ENCODE data around the gene MECR.
A peak's percentile ranks its signal among the peaks of the same experiment; 100 is the strongest.

Gene MECR

GRCh38 chr1:29201595-29202051 lies 29.1 kb downstream of the MECR start:
- no peak for DNase-seq

DNA sequence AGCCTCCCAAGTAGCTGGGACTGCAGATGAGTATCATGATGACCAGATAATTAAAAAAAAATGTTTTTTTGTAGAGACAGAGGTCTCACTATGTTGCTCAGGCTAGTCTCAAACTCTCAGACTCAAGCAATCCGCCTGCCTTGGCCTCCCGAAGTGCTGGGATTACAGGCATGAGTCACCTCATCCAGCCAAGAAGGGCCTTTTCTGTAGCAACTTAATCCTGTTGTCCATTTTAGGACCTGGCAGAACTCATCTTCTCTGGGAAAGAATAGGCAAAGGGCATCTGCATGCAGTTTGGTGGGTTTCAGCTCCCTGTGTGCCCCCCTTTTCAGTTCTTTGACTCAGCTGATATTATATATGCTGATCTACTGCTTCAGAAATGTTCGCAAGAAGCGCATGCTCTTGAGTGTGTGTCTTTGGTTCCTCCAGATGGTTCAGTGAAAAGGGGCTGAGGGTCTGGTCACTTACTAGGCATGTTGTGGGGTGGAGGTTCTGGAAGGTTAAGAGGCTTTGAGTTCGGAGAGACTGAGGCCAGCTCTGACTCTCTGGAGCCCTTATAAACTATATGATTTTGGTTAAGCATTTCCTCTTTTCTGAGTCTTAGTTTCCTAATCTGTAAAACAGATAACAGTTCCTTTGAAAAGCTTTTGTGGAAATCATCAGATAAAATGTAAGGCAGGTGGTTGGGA lies 29.7 kb downstream of the MECR start:
- DNase-seq: no peak

DNA sequence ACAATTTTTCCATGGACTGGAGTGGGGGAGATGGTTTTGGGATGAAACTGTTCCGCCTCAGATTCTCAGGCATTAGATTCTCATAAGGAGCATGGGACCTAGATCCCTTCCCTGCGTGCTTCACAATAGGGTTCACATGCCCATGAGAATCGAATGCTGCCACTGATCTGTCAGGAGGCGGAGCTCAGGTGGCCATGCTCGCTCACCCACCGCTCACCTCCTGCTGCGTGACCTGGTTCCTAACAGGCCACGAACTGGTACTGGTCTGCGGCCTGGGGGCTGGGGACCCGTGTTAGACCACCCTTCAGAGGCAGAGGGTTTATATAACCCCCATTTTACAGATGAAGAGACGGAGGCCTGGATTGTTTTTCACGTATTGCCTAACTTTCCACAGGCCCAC lies 32.7 kb downstream of the MECR start:
- no peak for DNase-seq

DNA sequence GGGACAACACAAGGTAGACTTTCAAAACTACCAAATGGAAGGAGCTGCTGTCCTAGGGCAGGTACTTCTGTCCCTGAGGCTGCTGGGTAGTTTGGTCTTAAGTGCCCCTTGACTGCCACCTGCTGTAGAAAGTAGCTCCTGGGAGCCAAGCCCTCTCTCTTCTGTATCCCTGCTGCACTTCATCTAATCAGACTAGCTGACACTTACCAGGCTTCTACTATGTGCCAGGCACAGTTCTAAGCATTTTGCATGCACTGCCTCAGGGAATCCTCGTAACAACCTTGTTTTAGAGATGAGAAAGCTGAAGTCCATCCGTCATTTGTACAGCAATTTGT lies 33.2 kb downstream of the MECR start:
- no peak for DNase-seq

DNA sequence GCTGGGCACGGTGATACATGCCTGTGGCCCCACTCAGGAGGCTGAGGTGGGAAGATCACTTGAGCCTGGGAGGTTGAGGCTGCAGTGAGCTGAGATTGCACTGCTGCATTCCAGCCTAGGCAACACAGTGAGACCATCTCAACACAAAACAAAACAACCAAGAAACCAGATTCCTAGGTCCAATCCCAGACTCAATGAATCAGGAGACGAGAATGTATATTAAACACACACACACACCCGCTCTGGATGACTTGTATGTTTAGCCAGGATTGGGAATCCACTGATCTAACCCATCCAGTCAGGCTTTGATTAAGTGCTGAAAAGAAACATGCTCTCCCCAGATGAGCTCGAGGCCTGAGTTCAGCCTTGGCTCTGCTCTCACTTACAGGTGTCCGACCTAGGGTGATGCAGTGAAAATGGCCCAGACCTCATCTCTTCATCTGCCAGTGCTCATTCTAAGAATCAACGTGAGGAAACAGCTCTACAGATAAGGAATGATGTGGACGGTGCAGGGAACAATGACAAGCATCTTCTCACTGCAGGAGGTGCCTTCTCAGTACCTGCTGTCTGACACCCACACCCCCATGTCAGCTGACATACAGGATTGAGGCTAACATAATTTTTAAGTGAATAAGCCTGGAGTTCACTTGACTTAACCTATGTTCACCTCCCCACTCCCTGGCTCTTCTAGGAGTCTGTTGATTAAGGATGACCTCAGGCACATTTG lies 33.7 kb downstream of the MECR start:
- DNase-seq: no peak

GRCh38 chr1:29195881-29196291 lies 34.8 kb downstream of the MECR start:
- DNase-seq: no peak

DNA sequence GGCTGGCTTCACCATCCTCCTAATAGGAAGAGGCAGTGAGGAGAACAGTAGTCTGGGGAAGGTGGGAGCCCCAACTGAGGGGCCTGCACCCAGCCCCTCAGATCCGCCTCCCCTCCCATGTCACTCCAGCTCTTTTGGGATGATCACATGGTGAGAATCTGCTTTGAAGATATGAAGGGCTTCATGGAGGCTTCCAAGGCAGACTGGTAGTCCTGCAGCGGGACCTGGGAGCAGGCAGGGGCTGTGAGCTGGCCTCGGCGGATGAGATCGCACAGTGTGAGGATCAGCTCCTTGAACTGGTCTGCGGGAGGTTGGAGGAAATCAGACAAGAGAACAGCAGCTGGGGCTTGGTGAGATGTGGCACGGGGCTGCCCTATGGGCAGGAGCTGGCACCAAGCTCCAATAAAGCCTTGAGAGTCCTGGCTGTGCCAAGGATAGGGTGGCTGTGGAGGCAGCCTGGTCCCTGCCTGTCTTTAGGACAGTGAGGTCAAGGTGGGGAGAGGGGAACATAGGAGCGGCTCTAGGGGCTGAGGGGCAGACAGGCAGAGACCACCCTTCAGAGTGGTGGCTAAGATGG lies 36.8 kb downstream of the MECR start:
- DNase-seq: no peak

DNA sequence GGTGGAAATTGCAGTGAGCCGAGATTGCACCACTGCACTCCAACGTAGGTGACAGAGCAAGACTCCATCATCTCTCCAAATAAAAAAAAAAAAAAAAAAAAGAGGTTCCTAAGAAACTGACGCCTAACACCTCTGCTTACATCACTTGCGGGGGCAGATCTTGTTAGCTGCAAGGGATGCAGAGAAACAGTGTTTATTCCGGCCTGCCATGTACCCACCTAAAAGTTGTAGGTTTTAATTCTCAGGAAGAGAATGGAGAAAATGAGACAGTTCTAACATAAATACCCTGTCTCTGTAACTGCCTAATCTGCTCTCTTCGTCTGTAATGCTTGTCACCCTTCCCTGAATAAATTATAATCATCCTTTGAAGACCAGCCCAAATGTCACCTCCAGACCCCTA lies 40.0 kb downstream of the MECR start:
- no peak for DNase-seq

- no peak for DNase-seq
Observed at GRCh38 chr1:29186707-29187106, 44.0 kb downstream of the MECR start.

DNA sequence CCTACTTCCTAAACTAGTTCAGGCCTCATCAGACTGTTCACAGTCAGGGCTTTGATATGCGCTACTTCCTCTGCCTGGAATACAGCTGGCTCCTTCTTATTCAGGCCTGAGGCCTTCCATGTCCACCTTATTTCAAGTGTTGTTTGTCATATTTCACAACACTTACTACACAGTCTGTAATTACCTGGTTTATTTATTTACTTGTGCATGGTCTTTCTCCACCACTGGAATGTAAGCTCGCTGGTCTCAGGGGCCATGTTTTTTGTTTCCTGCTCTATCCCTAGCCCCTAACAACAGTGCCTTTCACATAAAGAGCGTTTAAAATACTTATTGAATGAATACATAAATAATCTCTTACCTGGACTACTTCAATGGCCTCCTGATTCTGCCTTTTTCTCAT lies 44.5 kb downstream of the MECR start:
- no peak for DNase-seq

DNA sequence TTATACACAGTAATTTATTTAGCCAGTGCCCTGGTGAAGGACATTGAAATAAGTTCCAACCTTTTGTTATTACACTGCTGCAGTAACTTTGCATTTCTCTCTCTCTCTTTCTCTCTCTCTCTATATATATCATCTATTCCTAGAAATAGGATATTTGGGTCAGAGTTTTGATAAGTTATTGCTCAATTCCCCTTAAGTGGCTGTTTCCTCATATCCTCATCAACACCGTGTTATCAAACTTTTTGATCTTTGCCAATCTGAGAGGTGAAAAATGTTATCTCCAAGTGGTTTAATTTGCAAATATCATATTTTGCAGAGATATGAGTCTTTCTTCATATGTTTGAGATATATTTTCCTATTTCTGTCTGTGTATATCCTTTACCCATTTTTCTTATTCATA lies 47.4 kb downstream of the MECR start:
- no peak for DNase-seq

- peak; percentile 95 to 99 (median 97) for DNase-seq
Observed at GRCh38 chr1:29181413-29182225, 49.1 kb downstream of the MECR start, which contains the start of gene SRSF4. Gene SRSF4, minus strand, starts transcription at chr1:29181900. Its CDS starts 148 bp downstream, at chr1:29181752.

DNA sequence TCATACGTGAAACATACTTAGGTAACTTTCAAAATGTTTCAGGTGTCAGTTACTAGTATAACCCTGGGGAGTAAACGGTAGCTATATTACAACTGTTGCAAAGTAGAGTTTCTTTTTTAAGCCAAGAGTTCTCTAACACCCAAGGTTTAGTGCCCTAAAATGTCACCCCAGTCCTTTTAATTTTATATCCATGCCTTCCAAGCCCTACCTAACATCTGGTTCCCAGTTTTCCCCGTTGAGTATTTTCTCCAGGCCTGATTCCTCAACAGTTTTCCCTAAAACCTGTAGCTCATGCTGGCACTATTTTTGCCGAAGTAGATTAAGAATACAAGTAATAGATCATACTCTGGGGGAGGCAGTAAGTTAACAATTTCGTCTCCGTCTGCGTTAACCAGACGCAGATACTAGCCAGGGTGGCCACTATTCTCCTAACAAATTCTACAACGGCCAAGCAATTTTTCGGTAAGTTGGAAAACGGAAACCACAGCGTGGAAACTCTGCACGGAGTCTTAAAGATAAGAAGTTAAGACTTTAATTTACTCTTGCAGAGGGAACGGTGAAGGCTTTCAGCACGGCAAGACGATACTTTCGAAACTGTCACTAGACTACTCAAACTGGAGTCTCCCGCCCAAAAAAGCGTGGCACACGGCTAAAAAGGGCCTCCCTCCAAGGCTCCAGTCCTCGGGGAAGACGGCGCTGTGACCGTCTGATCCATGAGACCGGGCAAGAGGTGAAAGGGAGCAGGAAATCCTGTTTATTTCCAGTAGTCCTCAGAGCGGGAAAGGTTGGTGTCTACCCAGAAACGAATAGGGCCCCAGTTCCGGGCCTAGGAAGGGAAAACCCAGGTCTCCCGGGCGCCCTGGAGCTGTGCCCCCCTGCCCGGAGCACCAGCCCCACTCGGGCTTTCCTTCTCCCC lies 50.0 kb downstream of the MECR start:
- no peak for DNase-seq

DNA sequence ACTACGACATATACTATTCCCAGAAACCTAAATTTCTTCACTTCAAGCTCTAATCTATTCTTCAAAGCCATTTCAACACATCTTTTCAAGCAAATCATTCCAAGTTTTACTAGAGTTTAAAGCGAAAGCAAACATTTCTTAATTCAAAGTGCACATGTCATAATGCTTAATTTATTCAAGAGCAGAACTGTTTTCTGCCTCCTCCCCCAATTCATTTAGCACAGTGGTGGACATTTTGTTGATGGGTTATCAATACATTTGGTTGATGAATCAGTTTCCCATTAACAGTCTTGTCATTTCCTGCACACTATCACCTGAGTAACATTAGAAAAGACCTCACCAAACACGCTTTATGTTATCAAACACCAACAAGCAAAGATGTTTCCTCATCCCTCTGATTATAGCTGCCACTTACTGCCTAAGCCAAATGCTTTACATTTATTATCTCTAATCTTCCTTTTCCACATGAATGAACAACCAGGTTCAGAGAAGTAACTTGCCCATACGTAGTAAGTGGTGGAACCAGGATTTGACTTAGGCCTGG lies 51.0 kb downstream of the MECR start:
- DNase-seq: no peak

- DNase-seq: no peak
Observed at GRCh38 chr1:29177022-29177705, 53.6 kb downstream of the MECR start.

DNA sequence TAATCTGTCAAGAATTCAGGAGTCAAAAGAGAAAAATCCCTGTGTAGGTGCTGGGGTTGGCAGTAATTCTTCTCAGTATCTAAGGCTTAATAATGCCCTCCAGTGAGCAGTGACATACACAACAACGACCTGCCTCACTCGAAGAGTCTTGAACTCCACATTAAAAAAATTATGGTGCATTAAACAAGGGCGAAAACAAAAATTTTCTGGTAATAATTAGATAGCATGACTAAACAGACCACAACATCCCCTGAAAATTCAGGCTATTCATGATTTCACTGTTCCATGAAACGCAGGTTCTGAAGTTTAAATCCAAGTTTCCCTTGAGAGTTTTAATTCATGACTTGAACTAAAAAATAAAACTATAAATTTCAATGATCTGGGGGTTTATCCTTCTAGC lies 54.2 kb downstream of the MECR start:
- no peak for DNase-seq

- DNase-seq: no peak
Observed at GRCh38 chr1:29172415-29172939, 58.3 kb downstream of the MECR start.

DNA sequence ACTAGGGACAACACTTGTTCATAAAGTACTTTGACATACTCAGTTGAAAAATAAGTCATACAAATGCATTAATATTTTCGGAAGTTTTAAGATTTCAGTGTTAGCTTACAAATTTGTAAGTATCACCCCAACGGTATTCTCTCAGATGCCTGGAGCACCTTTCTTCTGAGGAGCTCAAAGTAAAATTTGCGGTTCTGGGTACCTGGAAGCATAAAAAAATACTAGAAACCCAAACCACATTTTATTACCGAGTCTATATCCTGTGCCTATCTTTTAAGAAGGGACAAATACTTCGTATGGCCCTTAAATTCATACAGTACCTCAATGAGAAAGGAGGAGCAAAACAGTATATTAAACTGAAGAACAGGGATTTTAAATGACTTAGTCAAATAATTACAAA lies 59.2 kb downstream of the MECR start:
- DNase-seq: no peak

GRCh38 chr1:29171089-29171488 lies 59.6 kb downstream of the MECR start:
- no peak for DNase-seq

DNA sequence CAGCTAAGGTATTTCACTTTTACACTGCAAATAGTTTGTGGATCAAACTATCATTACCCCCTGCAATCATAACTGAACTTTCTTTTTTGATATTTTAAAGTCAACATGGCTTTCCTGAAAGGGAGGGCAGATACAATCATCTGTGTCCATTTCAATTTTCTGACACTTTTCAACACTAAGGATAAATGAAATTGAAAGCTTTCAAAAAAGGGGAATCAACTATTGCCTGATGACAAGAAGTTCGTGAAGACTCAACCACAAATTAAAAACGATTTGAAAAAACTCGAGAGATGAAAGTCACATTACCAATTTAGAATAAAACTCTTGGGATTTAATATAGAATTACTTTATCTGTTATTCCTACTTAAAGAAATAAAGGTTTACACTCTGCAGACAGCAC lies 60.8 kb downstream of the MECR start:
- DNase-seq: no peak

GRCh38 chr1:29167904-29168303 lies 62.8 kb downstream of the MECR start:
- DNase-seq: no peak
